Endothelial cell of umbilical vein (primary cell): ENCODE data around the gene PLEKHB1.

Experiments used
- CTCF ChIP-seq, 2 donors: IDR thresholded peaks; 1 replicate in 1 of 2; 2 replicates in 1 of 2; pipeline ENCODE4 v1.5.1; 2011; ENCODE audit warnings: low read length in 2 of 2, mild to moderate bottlenecking in 2 of 2, moderate library complexity in 2 of 2, control low read depth in 1 of 2, inconsistent platforms in 1 of 2, low read depth in 1 of 2; ENCODE audit not compliant: insufficient read depth in 1 of 2; ENCODE audit errors: extremely low read depth in 1 of 2
- EZH2 ChIP-seq: IDR thresholded peaks from 2 replicates; pipeline ENCODE4 v1.6.1; 2012; ENCODE audit warnings: borderline replicate concordance, low read depth, mild to moderate bottlenecking, moderate library complexity, low read length, inconsistent platforms; ENCODE audit not compliant: severe bottlenecking
- FOS ChIP-seq: IDR thresholded peaks from 2 replicates; pipeline ENCODE4 v1.6.1; 2011; ENCODE audit warnings: mild to moderate bottlenecking, low read length, moderate library complexity, borderline replicate concordance; ENCODE audit not compliant: insufficient read depth
- GATA2 ChIP-seq: IDR thresholded peaks from 2 replicates; pipeline ENCODE4 v1.7.0; 2011; ENCODE audit warnings: low read depth, mild to moderate bottlenecking, moderate library complexity, mixed read lengths, low read length; ENCODE audit not compliant: insufficient read length, insufficient read depth
- JUN ChIP-seq: IDR thresholded peaks from 2 replicates; pipeline ENCODE4 v1.6.1; 2011; ENCODE audit warnings: borderline replicate concordance, low read depth; ENCODE audit not compliant: insufficient read length, insufficient read depth
- MAX ChIP-seq: IDR thresholded peaks from 2 replicates; pipeline ENCODE4 v1.6.1; 2011; ENCODE audit not compliant: insufficient read depth, insufficient read length
- MYC ChIP-seq: IDR thresholded peaks from one replicate; pipeline ENCODE4 v1.6.1; 2011; ENCODE audit warnings: mild to moderate bottlenecking, low read depth, low read length
- POLR2A ChIP-seq: IDR thresholded peaks from 2 replicates; pipeline ENCODE4 v1.6.1; 2012; ENCODE audit warnings: low read depth, mild to moderate bottlenecking, control low read depth, low read length
- POLR2AphosphoS5 ChIP-seq: IDR thresholded peaks from 2 replicates; pipeline ENCODE4 v1.6.1; 2012; ENCODE audit warnings: low read depth, mild to moderate bottlenecking, control low read depth, low read length, moderate library complexity; ENCODE audit not compliant: insufficient read depth

GRCh38 chr11:73632996-73633395, 13.4 kb upstream of the PLEKHB1 start:
- no peak for TF ChIP-seq CTCF (IDR thresholded peaks at IDR 0.05; ENCODE audit: extremely low read depth in 1 of 2, insufficient read depth in 1 of 2, low read depth in 1 of 2, low read length in 2 of 2)
- TF ChIP-seq EZH2 = no peak
- no peak for TF ChIP-seq POLR2A
- TF ChIP-seq MAX = no peak
- no peak for TF ChIP-seq POLR2AphosphoS5
- TF ChIP-seq GATA2 = no peak
- TF ChIP-seq MYC = no peak
- TF ChIP-seq JUN = no peak
- TF ChIP-seq FOS = no peak
